Measurements from ENCODE around the gene SNED1.

Gene SNED1

DNA sequence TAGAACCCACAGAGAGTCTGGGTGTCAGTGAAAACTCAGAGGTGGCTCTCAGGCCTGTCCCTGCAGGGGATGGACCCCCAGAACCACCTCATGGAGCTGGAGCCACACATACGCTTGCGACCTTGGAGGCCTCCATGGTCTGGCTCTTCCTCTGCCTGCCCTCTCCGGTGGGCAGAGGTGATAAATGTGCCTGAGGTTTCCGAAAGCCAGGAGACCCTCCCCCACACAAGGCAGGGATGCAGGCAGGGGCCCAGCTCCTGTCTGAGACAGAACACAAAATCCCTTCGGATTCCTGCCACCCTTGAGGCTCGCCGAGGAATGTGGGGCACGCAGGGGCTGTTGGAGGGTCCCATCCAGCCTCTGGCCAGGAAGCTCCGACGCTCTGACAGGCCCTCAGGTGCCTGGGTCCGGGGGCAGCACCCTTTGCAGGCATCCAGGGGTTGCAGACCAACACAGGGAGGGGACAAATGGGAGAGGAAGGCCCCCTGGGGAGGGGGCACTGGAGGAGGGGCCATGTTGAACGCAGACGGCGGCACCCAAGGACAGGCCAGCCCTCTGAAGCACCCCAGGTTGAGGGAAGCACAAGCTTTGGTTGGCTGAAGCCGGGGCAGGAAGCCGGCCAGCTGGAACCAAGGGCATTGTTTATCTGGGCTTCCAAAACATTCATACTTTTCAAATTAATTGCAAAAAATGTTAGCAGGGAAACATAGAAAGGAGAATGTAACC is 4.1 kb upstream of the SNED1 start:
- H3K36me3 ChIP-seq (ENCODE audit: control insufficient read depth, insufficient read depth, low read length), result no peaks in the 10 kb centered on the region
- no peak for DNase-seq (ENCODE audit: extremely low read depth, insufficient read length)

DNA sequence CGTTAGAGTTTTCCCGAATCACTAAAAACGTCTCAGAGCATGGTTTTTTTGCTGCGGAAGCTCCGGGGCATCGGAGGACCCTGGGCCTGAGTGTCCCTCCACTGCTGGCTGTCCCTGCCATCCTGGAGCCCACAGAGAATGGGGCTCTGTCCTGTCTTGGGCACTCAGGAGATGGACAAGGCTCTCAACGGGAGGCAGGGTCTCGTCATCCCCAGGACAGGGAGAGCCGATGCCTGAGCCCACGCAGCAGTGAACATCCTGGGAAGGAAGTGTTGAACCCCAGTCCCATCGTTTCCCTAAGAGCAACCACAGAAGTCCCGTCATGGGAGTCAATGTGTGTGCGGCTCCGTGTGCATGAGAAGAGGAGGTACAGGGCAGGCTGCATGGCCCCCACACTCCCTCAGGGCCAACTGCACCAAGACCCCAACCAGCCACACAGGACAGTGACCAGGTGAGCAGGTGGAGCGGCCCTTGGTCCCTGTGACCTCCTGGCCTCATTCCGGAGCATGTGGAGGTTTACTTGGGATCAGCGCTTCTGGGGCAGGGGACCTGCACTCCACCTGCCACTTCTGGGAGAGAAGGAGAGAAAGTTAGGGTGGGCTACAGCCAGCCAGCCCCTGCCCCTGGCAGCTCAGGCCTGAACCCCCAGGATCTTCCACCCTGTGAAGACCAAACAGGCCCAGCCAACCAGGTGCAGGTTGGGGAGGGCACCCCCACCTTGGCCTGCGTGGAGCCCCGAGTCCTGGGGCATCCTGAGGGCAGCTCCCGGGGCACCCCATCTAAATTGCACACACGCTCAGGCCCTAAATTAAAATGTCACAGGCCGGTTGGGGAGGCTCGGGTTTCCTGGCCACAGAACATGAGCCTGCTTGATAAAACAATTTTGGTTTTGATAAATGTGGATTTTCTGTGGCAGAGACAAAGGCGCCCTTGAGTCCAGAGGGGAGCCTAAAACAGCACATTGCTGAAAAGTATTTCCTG is 3.1 kb upstream of the SNED1 start:
- no peaks in the 10 kb centered on the region for H3K36me3 ChIP-seq (ENCODE audit: control insufficient read depth, insufficient read depth, low read length)
- H3K27me3 ChIP-seq (replicated peaks; ENCODE audit: control insufficient read depth, insufficient read depth, low read length), result no peaks in the 10 kb centered on the region; the same call in none of the 2 replicates
- TF ChIP-seq, protein P1, sequence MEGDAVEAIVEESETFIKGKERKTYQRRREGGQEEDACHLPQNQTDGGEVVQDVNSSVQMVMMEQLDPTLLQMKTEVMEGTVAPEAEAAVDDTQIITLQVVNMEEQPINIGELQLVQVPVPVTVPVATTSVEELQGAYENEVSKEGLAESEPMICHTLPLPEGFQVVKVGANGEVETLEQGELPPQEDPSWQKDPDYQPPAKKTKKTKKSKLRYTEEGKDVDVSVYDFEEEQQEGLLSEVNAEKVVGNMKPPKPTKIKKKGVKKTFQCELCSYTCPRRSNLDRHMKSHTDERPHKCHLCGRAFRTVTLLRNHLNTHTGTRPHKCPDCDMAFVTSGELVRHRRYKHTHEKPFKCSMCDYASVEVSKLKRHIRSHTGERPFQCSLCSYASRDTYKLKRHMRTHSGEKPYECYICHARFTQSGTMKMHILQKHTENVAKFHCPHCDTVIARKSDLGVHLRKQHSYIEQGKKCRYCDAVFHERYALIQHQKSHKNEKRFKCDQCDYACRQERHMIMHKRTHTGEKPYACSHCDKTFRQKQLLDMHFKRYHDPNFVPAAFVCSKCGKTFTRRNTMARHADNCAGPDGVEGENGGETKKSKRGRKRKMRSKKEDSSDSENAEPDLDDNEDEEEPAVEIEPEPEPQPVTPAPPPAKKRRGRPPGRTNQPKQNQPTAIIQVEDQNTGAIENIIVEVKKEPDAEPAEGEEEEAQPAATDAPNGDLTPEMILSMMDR (IDR thresholded peaks at IDR 0.05; ENCODE audit: insufficient read depth, low read length, poor library complexity, severe bottlenecking), result no peak
- DNase-seq (ENCODE audit: extremely low read depth, insufficient read length), result no peak
- no peak overlapping the region for H3K4me3 ChIP-seq (replicated peaks; ENCODE audit: low read depth, low read length)

More for the DNA sequence above, 4.1 kb upstream of the SNED1 start:
- TF ChIP-seq, protein P1 (IDR thresholded peaks at IDR 0.05; ENCODE audit: insufficient read depth, low read length, poor library complexity, severe bottlenecking), result no peak
- no peak overlapping the region for H3K4me3 ChIP-seq (replicated peaks; ENCODE audit: low read depth, low read length)
- no peaks in the 10 kb centered on the region; the same call in none of the 2 replicates for H3K27me3 ChIP-seq (replicated peaks; ENCODE audit: control insufficient read depth, insufficient read depth, low read length)

DNA sequence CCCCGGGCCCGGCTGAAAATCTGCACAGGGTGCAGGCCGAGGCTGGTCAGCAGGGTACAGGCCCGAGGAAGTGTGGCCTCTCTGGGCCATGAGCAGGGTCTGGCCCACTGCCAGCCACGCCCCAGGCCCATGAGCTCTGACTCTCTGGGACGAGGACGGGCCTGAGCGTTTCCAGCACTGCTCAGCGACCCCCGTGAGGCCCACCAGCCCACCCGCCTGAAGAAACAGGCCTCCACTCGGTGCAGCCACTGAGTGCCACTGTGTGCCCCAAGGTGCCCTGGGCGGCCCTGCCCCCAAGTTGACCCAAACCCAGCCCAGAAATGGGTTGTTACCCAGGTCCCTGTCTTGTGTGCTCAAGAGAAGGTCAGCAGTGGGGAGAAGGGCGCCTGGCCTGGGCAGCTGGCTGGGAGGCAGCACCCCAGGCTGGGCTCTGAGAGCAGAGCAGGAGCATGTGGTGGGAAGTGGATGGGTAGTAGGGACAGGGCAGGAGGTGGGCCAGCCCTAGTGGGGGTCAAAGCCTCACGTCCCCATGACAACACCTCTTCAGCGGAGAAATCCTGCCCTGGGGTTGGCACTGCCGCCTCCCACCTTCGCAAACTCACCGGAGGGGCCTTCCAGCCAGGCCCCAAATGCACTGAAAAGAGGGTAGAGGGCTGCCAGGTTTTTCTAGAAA is 2.1 kb upstream of the SNED1 start:
- no peak overlapping the region for H3K4me3 ChIP-seq (replicated peaks; ENCODE audit: low read depth, low read length)
- H3K27me3 ChIP-seq (replicated peaks; ENCODE audit: control insufficient read depth, insufficient read depth, low read length), result no peaks in the 10 kb centered on the region; the same call in none of the 2 replicates
- TF ChIP-seq, protein P1 (IDR thresholded peaks at IDR 0.05; ENCODE audit: insufficient read depth, low read length, poor library complexity, severe bottlenecking), result no peak
- no peaks in the 10 kb centered on the region for H3K36me3 ChIP-seq (ENCODE audit: control insufficient read depth, insufficient read depth, low read length)
- DNase-seq (ENCODE audit: extremely low read depth, insufficient read length), result no peak

DNA sequence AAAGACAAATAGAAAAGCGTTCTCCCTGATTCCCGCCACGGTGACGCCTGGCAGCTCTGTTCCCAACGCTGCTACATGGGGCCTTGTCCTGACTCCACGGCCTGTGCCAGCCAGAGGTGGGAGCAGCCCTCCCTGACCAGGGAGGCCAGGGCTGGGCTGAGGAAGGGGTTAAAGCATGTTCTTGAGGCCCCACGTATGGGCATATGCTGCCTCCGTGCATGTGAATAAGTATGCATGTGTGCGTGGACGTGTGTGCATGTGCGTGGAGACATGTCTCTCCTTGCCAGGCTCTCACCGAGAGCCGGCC is 1.6 kb upstream of the SNED1 start:
- no peaks in the 10 kb centered on the region; the same call in none of the 2 replicates for H3K27me3 ChIP-seq (replicated peaks; ENCODE audit: control insufficient read depth, insufficient read depth, low read length)
- no peak for DNase-seq (ENCODE audit: extremely low read depth, insufficient read length)
- no peaks in the 10 kb centered on the region for H3K36me3 ChIP-seq (ENCODE audit: control insufficient read depth, insufficient read depth, low read length)
- H3K4me3 ChIP-seq (replicated peaks; ENCODE audit: low read depth, low read length), result no peak overlapping the region
- TF ChIP-seq, protein P1 (IDR thresholded peaks at IDR 0.05; ENCODE audit: insufficient read depth, low read length, poor library complexity, severe bottlenecking), result no peak

DNA sequence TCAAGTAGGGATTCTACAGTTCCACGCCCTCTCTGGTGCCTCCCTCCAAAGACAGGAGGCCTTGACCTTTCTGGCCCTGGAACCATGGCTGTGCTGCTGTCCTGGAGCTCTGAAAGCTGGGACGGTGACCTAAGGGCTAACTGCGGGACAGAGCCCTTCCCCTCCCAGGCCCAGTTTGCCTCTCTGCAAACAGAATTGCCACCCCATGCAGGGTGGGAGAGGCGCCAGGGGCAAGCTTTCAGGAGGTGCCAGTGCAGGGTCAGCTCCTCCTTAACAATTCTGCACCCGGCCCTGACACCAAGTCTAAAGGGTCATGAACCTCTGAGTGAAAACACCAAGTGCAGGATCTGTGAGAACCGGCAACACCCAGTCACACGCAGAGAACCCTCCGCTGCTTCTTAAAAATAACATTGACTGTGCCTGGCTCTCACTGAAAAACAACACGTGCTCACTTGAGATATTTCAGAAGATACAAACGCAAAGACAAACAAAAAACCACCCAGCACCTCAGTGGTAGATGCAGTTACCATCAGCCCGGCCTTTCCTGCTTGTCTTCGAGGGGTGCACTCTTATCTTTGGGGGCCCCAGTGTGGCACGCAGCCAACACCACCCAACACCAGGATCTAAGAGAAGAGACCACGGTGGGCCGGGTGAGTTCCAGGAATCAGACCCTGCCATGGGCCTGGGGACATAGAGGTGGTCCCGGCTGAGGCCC is 1.1 kb upstream of the SNED1 start:
- H3K27me3 ChIP-seq (replicated peaks; ENCODE audit: control insufficient read depth, insufficient read depth, low read length), result no peaks in the 10 kb centered on the region; the same call in 1 of the 2 replicates
- no peak for DNase-seq (ENCODE audit: extremely low read depth, insufficient read length)
- no peak overlapping the region for H3K4me3 ChIP-seq (replicated peaks; ENCODE audit: low read depth, low read length)
- TF ChIP-seq, protein P1 (IDR thresholded peaks at IDR 0.05; ENCODE audit: insufficient read depth, low read length, poor library complexity, severe bottlenecking), result no peak
- H3K36me3 ChIP-seq (ENCODE audit: control insufficient read depth, insufficient read depth, low read length), result no peaks in the 10 kb centered on the region

Data from GM06990 (cell line).